ENCODE measurements around the gene BUB1. TPM values are rescaled to one million over a fixed set of nuclear protein-coding genes. Genes with fewer than 3 reads are reported as not detected.

BUB1 gene
- total RNA-seq: 1 to 10 TPM; 4.0 to 9.1 (median 5.2) TPM

GRCh38 chr2:110677530-110678456 is at the start of gene BUB1:
BUB1 (minus strand) TSS chr2:110678063; CDS start chr2:110677995, 68 bp downstream.
- DNase-seq: peak; percentile 95 to 99 (median 97)
- Histone ChIP-seq H3K27me3 (no peaks in the 10 kb centered on the region), H3K9me3 (no peaks in the 10 kb centered on the region), H3K36me3 (no peaks in the 10 kb centered on the region), H3K27ac (peak within 1 kb of the TSS; percentile 72 to 85 (median 80)), H3K4me1 (peaks cover 0 to 22% (median 4%) of the 10 kb centered on the region in 4 donors), H3K4me3 (peak within 1 kb of the TSS; percentile 62 to 77 (median 67))
- TF ChIP-seq, protein P1, sequence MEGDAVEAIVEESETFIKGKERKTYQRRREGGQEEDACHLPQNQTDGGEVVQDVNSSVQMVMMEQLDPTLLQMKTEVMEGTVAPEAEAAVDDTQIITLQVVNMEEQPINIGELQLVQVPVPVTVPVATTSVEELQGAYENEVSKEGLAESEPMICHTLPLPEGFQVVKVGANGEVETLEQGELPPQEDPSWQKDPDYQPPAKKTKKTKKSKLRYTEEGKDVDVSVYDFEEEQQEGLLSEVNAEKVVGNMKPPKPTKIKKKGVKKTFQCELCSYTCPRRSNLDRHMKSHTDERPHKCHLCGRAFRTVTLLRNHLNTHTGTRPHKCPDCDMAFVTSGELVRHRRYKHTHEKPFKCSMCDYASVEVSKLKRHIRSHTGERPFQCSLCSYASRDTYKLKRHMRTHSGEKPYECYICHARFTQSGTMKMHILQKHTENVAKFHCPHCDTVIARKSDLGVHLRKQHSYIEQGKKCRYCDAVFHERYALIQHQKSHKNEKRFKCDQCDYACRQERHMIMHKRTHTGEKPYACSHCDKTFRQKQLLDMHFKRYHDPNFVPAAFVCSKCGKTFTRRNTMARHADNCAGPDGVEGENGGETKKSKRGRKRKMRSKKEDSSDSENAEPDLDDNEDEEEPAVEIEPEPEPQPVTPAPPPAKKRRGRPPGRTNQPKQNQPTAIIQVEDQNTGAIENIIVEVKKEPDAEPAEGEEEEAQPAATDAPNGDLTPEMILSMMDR (IDR thresholded peaks at IDR 0.05): no peak
- TF ChIP-seq POLR2A (IDR thresholded peaks at IDR 0.05): peak; percentile 33 to 59

DNA sequence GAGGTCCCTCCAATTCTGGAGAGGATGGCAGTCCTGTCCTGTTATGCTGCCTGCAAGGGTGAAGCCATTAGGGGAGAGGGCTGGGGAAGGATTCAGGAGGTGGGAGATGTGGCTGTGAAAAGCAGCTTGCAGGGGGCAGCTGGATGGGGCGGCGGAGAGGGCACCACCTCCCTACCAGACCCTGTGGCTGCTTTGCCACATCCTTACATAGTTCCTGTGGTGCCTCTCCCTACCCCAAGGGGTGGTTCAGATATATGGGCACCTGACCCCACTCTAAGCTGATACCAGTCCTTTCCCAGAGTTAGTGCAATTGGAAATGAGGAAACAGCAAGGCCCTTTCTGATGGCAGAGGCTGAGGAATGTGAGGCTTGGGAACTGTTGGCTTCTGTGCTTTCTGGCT is 48.4 kb upstream of the BUB1 start:
- Histone ChIP-seq H3K27ac (no peak overlapping the region), H3K27me3 (no peaks in the 10 kb centered on the region), H3K36me3 (no peaks in the 10 kb centered on the region), H3K4me1 (no peaks in the 10 kb centered on the region), H3K9me3 (no peaks in the 10 kb centered on the region), H3K4me3 (no peak overlapping the region)
- DNase-seq: no peak
- no peak for TF ChIP-seq POLR2A (IDR thresholded peaks at IDR 0.05)
- TF ChIP-seq, protein P1 (IDR thresholded peaks at IDR 0.05): no peak

DNA sequence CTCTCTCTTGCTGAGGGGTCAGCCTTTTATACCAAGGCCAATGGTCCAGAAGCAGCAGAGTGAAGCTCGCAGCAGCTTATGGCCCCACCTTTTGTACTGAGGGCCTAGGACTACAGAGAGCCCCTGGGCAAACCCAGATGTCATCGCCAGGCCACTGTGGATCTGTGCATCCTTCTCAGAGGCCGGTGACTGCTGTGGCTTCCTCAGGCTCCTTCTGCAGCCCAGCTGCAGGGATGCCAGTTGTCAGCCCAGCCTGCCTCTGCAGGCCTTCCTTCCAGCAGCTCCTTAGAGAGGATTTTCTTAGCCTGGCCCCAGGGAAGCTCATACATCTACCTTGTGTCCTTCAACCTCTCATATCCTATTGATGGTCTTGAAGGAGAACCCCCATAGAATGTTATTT is 48.0 kb upstream of the BUB1 start:
- H3K4me1 ChIP-seq: no peaks in the 10 kb centered on the region
- no peaks in the 10 kb centered on the region for H3K27me3 ChIP-seq
- H3K36me3 ChIP-seq: no peaks in the 10 kb centered on the region
- no peak for DNase-seq
- TF ChIP-seq, protein P1 (IDR thresholded peaks at IDR 0.05): no peak
- no peak for TF ChIP-seq POLR2A (IDR thresholded peaks at IDR 0.05)
- no peak overlapping the region for H3K27ac ChIP-seq
- H3K9me3 ChIP-seq: no peaks in the 10 kb centered on the region
- no peak overlapping the region for H3K4me3 ChIP-seq

- H3K4me1 ChIP-seq: no peaks in the 10 kb centered on the region
- TF ChIP-seq POLR2A (IDR thresholded peaks at IDR 0.05): no peak
- TF ChIP-seq, protein P1 (IDR thresholded peaks at IDR 0.05): no peak
- no peaks in the 10 kb centered on the region for H3K36me3 ChIP-seq
- H3K27ac ChIP-seq: no peak overlapping the region
- H3K9me3 ChIP-seq: no peaks in the 10 kb centered on the region
- no peaks in the 10 kb centered on the region for H3K27me3 ChIP-seq
- H3K4me3 ChIP-seq: no peak overlapping the region
- no peak for DNase-seq
Measured at GRCh38 chr2:110725370-110725769, 47.5 kb upstream of the BUB1 start.

DNA sequence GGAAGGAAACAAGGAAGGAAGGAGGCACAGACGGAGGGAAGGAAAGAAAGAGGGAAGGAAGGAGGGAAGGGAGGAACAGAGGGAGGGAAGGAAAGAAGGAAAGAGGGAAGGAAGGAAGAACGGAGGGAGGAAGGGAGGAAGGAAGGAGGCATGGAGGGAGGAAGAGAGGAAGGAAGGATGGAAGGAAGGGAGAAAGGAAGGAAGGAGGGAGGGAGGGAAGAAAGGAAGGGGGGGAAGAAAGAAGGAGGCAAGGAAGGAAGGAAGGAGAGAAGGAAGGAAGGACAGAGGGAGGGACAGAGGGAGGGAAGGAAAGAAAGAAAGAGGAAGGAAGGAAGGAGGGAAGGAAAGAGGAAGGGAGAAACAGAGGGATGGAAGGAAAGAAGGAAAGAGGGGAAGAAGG is 47.0 kb upstream of the BUB1 start:
- no peak overlapping the region for H3K4me3 ChIP-seq
- TF ChIP-seq, protein P1 (IDR thresholded peaks at IDR 0.05): no peak
- TF ChIP-seq POLR2A (IDR thresholded peaks at IDR 0.05): no peak
- H3K9me3 ChIP-seq: no peaks in the 10 kb centered on the region
- no peak for DNase-seq
- H3K27me3 ChIP-seq: no peaks in the 10 kb centered on the region
- H3K4me1 ChIP-seq: no peaks in the 10 kb centered on the region
- no peak overlapping the region for H3K27ac ChIP-seq
- no peaks in the 10 kb centered on the region for H3K36me3 ChIP-seq
